SK-N-SH (cell line): ENCODE results near the gene SFXN5.

Experiments
- CTCF ChIP-seq: fragments of 200-600 bp; sonication (generic); IDR thresholded peaks from 2 replicates; pipeline ENCODE4 v1.6.1; 2017; ENCODE audit warnings: antibody characterized with exemption, mild to moderate bottlenecking, moderate library complexity
- FOSL2 ChIP-seq: IDR thresholded peaks from 2 replicates; pipeline ENCODE4 v1.4.0; 2012; ENCODE audit warnings: low read depth, mild to moderate bottlenecking, moderate library complexity, borderline replicate concordance
- FOXM1 ChIP-seq: IDR thresholded peaks from 2 replicates; pipeline ENCODE4 v1.4.0; 2012; ENCODE audit warnings: low read depth, mild to moderate bottlenecking
- MAX ChIP-seq: IDR thresholded peaks from 2 replicates; pipeline ENCODE4 v1.4.0; 2012; ENCODE audit warnings: low read depth
- POLR2AphosphoS5 ChIP-seq: IDR thresholded peaks from 2 replicates; pipeline ENCODE4 v1.6.1; 2012; ENCODE audit warnings: low read depth, low read length

- no peak for TF ChIP-seq MAX
- TF ChIP-seq FOSL2: no peak
- no peak for TF ChIP-seq CTCF
- no peak for TF ChIP-seq FOXM1
- no peak for TF ChIP-seq POLR2AphosphoS5
Observed at GRCh38 chr2:73107211-73107926, 35.9 kb upstream of the SFXN5 start.
